ENCODE data around the gene PUM2.

Gene PUM2

GRCh38 chr2:20357638-20358389 is 7.2 kb upstream of the PUM2 start:
- no peak overlapping the region for H3K4me3 ChIP-seq (ENCODE audit: low read length in 2 of 2)
- H3K27ac ChIP-seq (ENCODE audit: low read depth in 2 of 2, low read length in 2 of 2) = no peak overlapping the region
- peaks cover 0 to 9% of the 10 kb centered on the region in 2 donors for H3K4me1 ChIP-seq (ENCODE audit: control insufficient read depth in 2 of 2, insufficient read depth in 2 of 2, low read length in 2 of 2)
- no peaks in the 10 kb centered on the region for H3K27me3 ChIP-seq (ENCODE audit: control insufficient read depth in 2 of 2, insufficient read depth in 2 of 2, low read length in 2 of 2)
- no peaks in the 10 kb centered on the region for H3K9me3 ChIP-seq (ENCODE audit: control insufficient read depth in 2 of 2, low read length in 2 of 2)
- no peaks in the 10 kb centered on the region for H3K36me3 ChIP-seq (ENCODE audit: control insufficient read depth in 2 of 2, insufficient read depth in 2 of 2, low read length in 2 of 2)
- H3K9ac ChIP-seq (ENCODE audit: low read depth in 1 of 2, low read length in 2 of 2) = no peak overlapping the region

GRCh38 chr2:20356042-20356441 is 5.4 kb upstream of the PUM2 start:
- Histone ChIP-seq H3K27me3 (ENCODE audit: control insufficient read depth in 2 of 2, insufficient read depth in 2 of 2, low read length in 2 of 2) (no peaks in the 10 kb centered on the region), H3K27ac (ENCODE audit: low read depth in 2 of 2, low read length in 2 of 2) (no peak overlapping the region)

GRCh38 chr2:20355131-20355530 is 4.5 kb upstream of the PUM2 start:
- Histone ChIP-seq H3K36me3 (ENCODE audit: control insufficient read depth in 2 of 2, insufficient read depth in 2 of 2, low read length in 2 of 2) (no peaks in the 10 kb centered on the region), H3K4me3 (ENCODE audit: low read length in 2 of 2) (no peak overlapping the region), H3K9me3 (ENCODE audit: control insufficient read depth in 2 of 2, low read length in 2 of 2) (no peaks in the 10 kb centered on the region), H3K27ac (ENCODE audit: low read depth in 2 of 2, low read length in 2 of 2) (no peak overlapping the region), H3K27me3 (ENCODE audit: control insufficient read depth in 2 of 2, insufficient read depth in 2 of 2, low read length in 2 of 2) (no peaks in the 10 kb centered on the region), H3K4me1 (ENCODE audit: control insufficient read depth in 2 of 2, insufficient read depth in 2 of 2, low read length in 2 of 2) (peaks cover 12 to 25% of the 10 kb centered on the region in 2 donors), H3K9ac (ENCODE audit: low read depth in 1 of 2, low read length in 2 of 2) (no peak overlapping the region)

More at GRCh38 chr2:20356042-20356441, 5.4 kb upstream of the PUM2 start:
- Histone ChIP-seq H3K9ac (ENCODE audit: low read depth in 1 of 2, low read length in 2 of 2) (no peak overlapping the region), H3K4me3 (ENCODE audit: low read length in 2 of 2) (no peak overlapping the region), H3K4me1 (ENCODE audit: control insufficient read depth in 2 of 2, insufficient read depth in 2 of 2, low read length in 2 of 2) (peaks cover 12 to 24% of the 10 kb centered on the region in 2 donors), H3K36me3 (ENCODE audit: control insufficient read depth in 2 of 2, insufficient read depth in 2 of 2, low read length in 2 of 2) (no peaks in the 10 kb centered on the region), H3K9me3 (ENCODE audit: control insufficient read depth in 2 of 2, low read length in 2 of 2) (no peaks in the 10 kb centered on the region)

- no peak overlapping the region for H3K4me3 ChIP-seq (ENCODE audit: low read length in 2 of 2)
- H3K9ac ChIP-seq (ENCODE audit: low read depth in 1 of 2, low read length in 2 of 2) = no peak overlapping the region
- H3K36me3 ChIP-seq (ENCODE audit: control insufficient read depth in 2 of 2, insufficient read depth in 2 of 2, low read length in 2 of 2) = no peaks in the 10 kb centered on the region
- H3K9me3 ChIP-seq (ENCODE audit: control insufficient read depth in 2 of 2, low read length in 2 of 2) = no peaks in the 10 kb centered on the region
- H3K27me3 ChIP-seq (ENCODE audit: control insufficient read depth in 2 of 2, insufficient read depth in 2 of 2, low read length in 2 of 2) = no peaks in the 10 kb centered on the region
- peaks cover 23 to 29% of the 10 kb centered on the region in 2 donors for H3K4me1 ChIP-seq (ENCODE audit: control insufficient read depth in 2 of 2, insufficient read depth in 2 of 2, low read length in 2 of 2)
- no peak overlapping the region for H3K27ac ChIP-seq (ENCODE audit: low read depth in 2 of 2, low read length in 2 of 2)
Measured at GRCh38 chr2:20353241-20353992, 2.8 kb upstream of the PUM2 start.

- H3K9me3 ChIP-seq (ENCODE audit: control insufficient read depth in 2 of 2, low read length in 2 of 2) = no peaks in the 10 kb centered on the region
- H3K4me1 ChIP-seq (ENCODE audit: control insufficient read depth in 2 of 2, insufficient read depth in 2 of 2, low read length in 2 of 2) = peaks cover 26 to 32% of the 10 kb centered on the region in 2 donors
- H3K36me3 ChIP-seq (ENCODE audit: control insufficient read depth in 2 of 2, insufficient read depth in 2 of 2, low read length in 2 of 2) = no peaks in the 10 kb centered on the region
- peak overlapping the region in 1 of 2 donors; percentile 97 for H3K9ac ChIP-seq (ENCODE audit: low read depth in 1 of 2, low read length in 2 of 2)
- no peak overlapping the region for H3K27ac ChIP-seq (ENCODE audit: low read depth in 2 of 2, low read length in 2 of 2)
- no peaks in the 10 kb centered on the region for H3K27me3 ChIP-seq (ENCODE audit: control insufficient read depth in 2 of 2, insufficient read depth in 2 of 2, low read length in 2 of 2)
- no peak overlapping the region for H3K4me3 ChIP-seq (ENCODE audit: low read length in 2 of 2)
Measured at GRCh38 chr2:20352581-20353216, 2.1 kb upstream of the PUM2 start.

GRCh38 chr2:20352230-20352578 is 1.6 kb upstream of the PUM2 start:
- H3K9me3 ChIP-seq (ENCODE audit: control insufficient read depth in 2 of 2, low read length in 2 of 2) = no peaks in the 10 kb centered on the region
- no peaks in the 10 kb centered on the region for H3K27me3 ChIP-seq (ENCODE audit: control insufficient read depth in 2 of 2, insufficient read depth in 2 of 2, low read length in 2 of 2)
- peak overlapping the region in 1 of 2 donors; percentile 97 for H3K9ac ChIP-seq (ENCODE audit: low read depth in 1 of 2, low read length in 2 of 2)
- H3K4me1 ChIP-seq (ENCODE audit: control insufficient read depth in 2 of 2, insufficient read depth in 2 of 2, low read length in 2 of 2) = peaks cover 26 to 37% of the 10 kb centered on the region in 2 donors
- no peaks in the 10 kb centered on the region for H3K36me3 ChIP-seq (ENCODE audit: control insufficient read depth in 2 of 2, insufficient read depth in 2 of 2, low read length in 2 of 2)
- peak overlapping the region in 1 of 2 donors; percentile 80 for H3K4me3 ChIP-seq (ENCODE audit: low read length in 2 of 2)
- H3K27ac ChIP-seq (ENCODE audit: low read depth in 2 of 2, low read length in 2 of 2) = peak overlapping the region in 1 of 2 donors; percentile 97

- peak overlapping the region; percentile 97 for H3K27ac ChIP-seq (ENCODE audit: low read depth in 2 of 2, low read length in 2 of 2)
- no peaks in the 10 kb centered on the region for H3K36me3 ChIP-seq (ENCODE audit: control insufficient read depth in 2 of 2, insufficient read depth in 2 of 2, low read length in 2 of 2)
- H3K9ac ChIP-seq (ENCODE audit: low read depth in 1 of 2, low read length in 2 of 2) = peak overlapping the region; percentile 96 to 97
- H3K4me1 ChIP-seq (ENCODE audit: control insufficient read depth in 2 of 2, insufficient read depth in 2 of 2, low read length in 2 of 2) = peaks cover 30 to 42% of the 10 kb centered on the region in 2 donors
- H3K27me3 ChIP-seq (ENCODE audit: control insufficient read depth in 2 of 2, insufficient read depth in 2 of 2, low read length in 2 of 2) = no peaks in the 10 kb centered on the region
- H3K9me3 ChIP-seq (ENCODE audit: control insufficient read depth in 2 of 2, low read length in 2 of 2) = no peaks in the 10 kb centered on the region
- H3K4me3 ChIP-seq (ENCODE audit: low read length in 2 of 2) = peak overlapping the region; percentile 80 to 92
Measured at GRCh38 chr2:20351555-20352229, 1.0 kb upstream of the PUM2 start.

- Histone ChIP-seq H3K27me3 (ENCODE audit: control insufficient read depth in 2 of 2, insufficient read depth in 2 of 2, low read length in 2 of 2) (no peaks in the 10 kb centered on the region), H3K36me3 (ENCODE audit: control insufficient read depth in 2 of 2, insufficient read depth in 2 of 2, low read length in 2 of 2) (no peaks in the 10 kb centered on the region), H3K4me3 (ENCODE audit: low read length in 2 of 2) (peak overlapping the region; percentile 92 to 96), H3K9me3 (ENCODE audit: control insufficient read depth in 2 of 2, low read length in 2 of 2) (no peaks in the 10 kb centered on the region), H3K27ac (ENCODE audit: low read depth in 2 of 2, low read length in 2 of 2) (peak overlapping the region; percentile 92 to 97), H3K4me1 (ENCODE audit: control insufficient read depth in 2 of 2, insufficient read depth in 2 of 2, low read length in 2 of 2) (peaks cover 35 to 45% of the 10 kb centered on the region in 2 donors), H3K9ac (ENCODE audit: low read depth in 1 of 2, low read length in 2 of 2) (peak overlapping the region; percentile 79 to 91)
Measured at GRCh38 chr2:20350041-20350712, 467 bp downstream of the PUM2 start.

- H3K9ac ChIP-seq (ENCODE audit: low read depth in 1 of 2, low read length in 2 of 2) = peak overlapping the region; percentile 79 to 91
- H3K36me3 ChIP-seq (ENCODE audit: control insufficient read depth in 2 of 2, insufficient read depth in 2 of 2, low read length in 2 of 2) = no peaks in the 10 kb centered on the region
- H3K4me3 ChIP-seq (ENCODE audit: low read length in 2 of 2) = peak overlapping the region; percentile 92 to 96
- H3K27me3 ChIP-seq (ENCODE audit: control insufficient read depth in 2 of 2, insufficient read depth in 2 of 2, low read length in 2 of 2) = no peaks in the 10 kb centered on the region
- H3K4me1 ChIP-seq (ENCODE audit: control insufficient read depth in 2 of 2, insufficient read depth in 2 of 2, low read length in 2 of 2) = peaks cover 35 to 45% of the 10 kb centered on the region in 2 donors
- H3K27ac ChIP-seq (ENCODE audit: low read depth in 2 of 2, low read length in 2 of 2) = peak overlapping the region; percentile 11 to 97
- no peaks in the 10 kb centered on the region for H3K9me3 ChIP-seq (ENCODE audit: control insufficient read depth in 2 of 2, low read length in 2 of 2)
Measured at GRCh38 chr2:20349513-20349921, 1.1 kb downstream of the PUM2 start.
